Lower leg skin (tissue), 3 donors: ENCODE results near the gene LRRC49.

ENCODE experiments used
- POLR2A ChIP-seq, 2 donors: fragments of 450-650 bp; IDR thresholded peaks; one replicate each; pipeline ENCODE4 v1.6.1; 2016 to 2017; ENCODE audit warnings: antibody characterized with exemption in 2 of 2, mild to moderate bottlenecking in 1 of 2, moderate library complexity in 1 of 2
- TF ChIP-seq, protein P1 (sequence below), 3 donors: fragments of 450-650 bp; IDR thresholded peaks; one replicate each; pipeline ENCODE4 v1.5.1; 2016; ENCODE audit warnings: antibody characterized with exemption in 3 of 3, mild to moderate bottlenecking in 3 of 3, moderate library complexity in 2 of 3

DNA sequence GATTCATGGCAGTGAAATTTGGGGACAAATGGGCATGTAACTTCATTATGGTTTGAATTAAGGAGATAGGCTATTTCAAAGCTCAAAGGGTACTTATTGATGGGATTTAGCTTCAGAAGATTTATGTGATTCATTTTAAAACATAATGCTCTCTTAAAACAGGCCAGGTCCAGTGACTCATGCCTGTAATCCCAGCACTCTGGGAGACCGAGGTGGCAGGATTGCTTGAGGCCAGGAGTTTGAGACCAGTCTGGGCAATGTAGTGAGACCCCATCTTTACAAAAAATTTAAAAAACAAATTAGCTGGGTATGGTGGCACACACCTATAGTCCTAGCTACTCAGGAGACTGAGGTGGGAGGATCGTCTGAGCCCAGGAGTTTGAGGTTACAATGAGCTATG is 11.8 kb upstream of the LRRC49 start:
- TF ChIP-seq, protein P1, sequence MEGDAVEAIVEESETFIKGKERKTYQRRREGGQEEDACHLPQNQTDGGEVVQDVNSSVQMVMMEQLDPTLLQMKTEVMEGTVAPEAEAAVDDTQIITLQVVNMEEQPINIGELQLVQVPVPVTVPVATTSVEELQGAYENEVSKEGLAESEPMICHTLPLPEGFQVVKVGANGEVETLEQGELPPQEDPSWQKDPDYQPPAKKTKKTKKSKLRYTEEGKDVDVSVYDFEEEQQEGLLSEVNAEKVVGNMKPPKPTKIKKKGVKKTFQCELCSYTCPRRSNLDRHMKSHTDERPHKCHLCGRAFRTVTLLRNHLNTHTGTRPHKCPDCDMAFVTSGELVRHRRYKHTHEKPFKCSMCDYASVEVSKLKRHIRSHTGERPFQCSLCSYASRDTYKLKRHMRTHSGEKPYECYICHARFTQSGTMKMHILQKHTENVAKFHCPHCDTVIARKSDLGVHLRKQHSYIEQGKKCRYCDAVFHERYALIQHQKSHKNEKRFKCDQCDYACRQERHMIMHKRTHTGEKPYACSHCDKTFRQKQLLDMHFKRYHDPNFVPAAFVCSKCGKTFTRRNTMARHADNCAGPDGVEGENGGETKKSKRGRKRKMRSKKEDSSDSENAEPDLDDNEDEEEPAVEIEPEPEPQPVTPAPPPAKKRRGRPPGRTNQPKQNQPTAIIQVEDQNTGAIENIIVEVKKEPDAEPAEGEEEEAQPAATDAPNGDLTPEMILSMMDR (IDR thresholded peaks at IDR 0.05): no peak
- TF ChIP-seq POLR2A (IDR thresholded peaks at IDR 0.05): no peak
